Skin of body (tissue), 2 donors: ENCODE measurements around the gene PRR15L. TPM values are rescaled to one million over a fixed set of nuclear protein-coding genes. Genes with fewer than 3 reads are reported as not detected.
"Not testable (repeated sequence)": the region's sequence is repeated elsewhere in the genome, so short reads cannot be mapped to it uniquely, and the experiment has no call there.

Source experiments
- DNase-seq: peaks from one replicate; lab custom pipeline; 2025; lab: John Stamatoyannopoulos, UW
- total RNA-seq: library from RNA; depleted of rRNA; stranded (reverse); fragments of >200 nt; gene quantifications from one replicate; pipeline ENCODE4 v1.2.3, GENCODE V29; 2014

Gene PRR15L
- total RNA-seq, 1 donor from 2014 or later = 1.7 TPM

- no peak for DNase-seq
Measured at GRCh38 chr17:47989159-47989558, 31.5 kb upstream of the PRR15L start.

- not testable (repeated sequence) for DNase-seq
Measured at GRCh38 chr17:47988445-47988844, 30.8 kb upstream of the PRR15L start.

GRCh38 chr17:47987240-47987835 lies 29.7 kb upstream of the PRR15L start:
- no peak for DNase-seq

GRCh38 chr17:47986520-47986919 lies 28.8 kb upstream of the PRR15L start:
- no peak for DNase-seq

GRCh38 chr17:47983492-47984223 lies 26.0 kb upstream of the PRR15L start:
- no peak for DNase-seq

- no peak for DNase-seq
Measured at GRCh38 chr17:47982645-47983390, 25.1 kb upstream of the PRR15L start.

GRCh38 chr17:47982091-47982617 lies 24.5 kb upstream of the PRR15L start:
- DNase-seq = no peak

- DNase-seq = no peak
Measured at GRCh38 chr17:47981462-47981861, 23.8 kb upstream of the PRR15L start.

- no peak for DNase-seq
Measured at GRCh38 chr17:47980541-47980940, 22.9 kb upstream of the PRR15L start.

- DNase-seq = no peak
Measured at GRCh38 chr17:47978324-47978723, 20.6 kb upstream of the PRR15L start.

GRCh38 chr17:47975823-47976205 lies 18.1 kb upstream of the PRR15L start:
- no peak for DNase-seq

GRCh38 chr17:47975189-47975822 lies 17.6 kb upstream of the PRR15L start:
- DNase-seq = no peak

GRCh38 chr17:47973541-47973940 lies 15.9 kb upstream of the PRR15L start:
- no peak for DNase-seq

GRCh38 chr17:47970725-47971499 lies 13.2 kb upstream of the PRR15L start, which contains the start of gene CDK5RAP3:
Gene CDK5RAP3, plus strand, starts transcription at chr17:47971113. Its CDS starts 34 bp downstream, at chr17:47971147.
- peak; percentile 99 for DNase-seq

GRCh38 chr17:47969930-47970724 lies 12.4 kb upstream of the PRR15L start:
- DNase-seq = no peak

GRCh38 chr17:47968836-47969235 lies 11.2 kb upstream of the PRR15L start:
- DNase-seq = no peak

GRCh38 chr17:47967607-47968252 lies 10.0 kb upstream of the PRR15L start:
- DNase-seq = no peak

GRCh38 chr17:47966079-47966519 lies 8.4 kb upstream of the PRR15L start:
- no peak for DNase-seq

- no peak for DNase-seq
Measured at GRCh38 chr17:47964856-47965255, 7.2 kb upstream of the PRR15L start.
